Measurements from ENCODE around the gene MAX.
"Not testable (repeated sequence)": the region's sequence is repeated elsewhere in the genome, so short reads cannot be mapped to it uniquely, and the experiment has no call there.

The MAX gene

GRCh38 chr14:65104791-65105190, 2.5 kb upstream of the MAX start:
- no peak for DNase-seq (ENCODE audit: low read depth)

GRCh38 chr14:65103150-65103760, 938 bp upstream of the MAX start:
- no peak for DNase-seq (ENCODE audit: low read depth)

GRCh38 chr14:65101631-65102440, 481 bp downstream of the MAX start:
- peak; percentile 24 for DNase-seq (ENCODE audit: low read depth)

GRCh38 chr14:65100922-65101541, 1.3 kb downstream of the MAX start:
- DNase-seq (ENCODE audit: low read depth): no peak

- no peak for DNase-seq (ENCODE audit: low read depth)
Measured at GRCh38 chr14:65098586-65098985, 3.7 kb downstream of the MAX start.

- DNase-seq (ENCODE audit: low read depth): no peak
Measured at GRCh38 chr14:65096323-65097089, 5.8 kb downstream of the MAX start.

- no peak for DNase-seq (ENCODE audit: low read depth)
Measured at GRCh38 chr14:65095633-65096205, 6.6 kb downstream of the MAX start.

- DNase-seq (ENCODE audit: low read depth): no peak
Measured at GRCh38 chr14:65092349-65092748, 10.0 kb downstream of the MAX start.

GRCh38 chr14:65087835-65088234, 14.5 kb downstream of the MAX start:
- not testable (repeated sequence) for DNase-seq (ENCODE audit: low read depth)

GRCh38 chr14:65086686-65087085, 15.6 kb downstream of the MAX start:
- DNase-seq (ENCODE audit: low read depth): not testable (repeated sequence)

GRCh38 chr14:65084554-65085505, 17.5 kb downstream of the MAX start:
- no peak for DNase-seq (ENCODE audit: low read depth)

- DNase-seq (ENCODE audit: low read depth): no peak
Measured at GRCh38 chr14:65082930-65083329, 19.4 kb downstream of the MAX start.

- DNase-seq (ENCODE audit: low read depth): no peak
Measured at GRCh38 chr14:65080960-65081747, 21.2 kb downstream of the MAX start.

- DNase-seq (ENCODE audit: low read depth): no peak
Measured at GRCh38 chr14:65079768-65080167, 22.5 kb downstream of the MAX start.

- no peak for DNase-seq (ENCODE audit: low read depth)
Measured at GRCh38 chr14:65079201-65079600, 23.1 kb downstream of the MAX start.

- DNase-seq (ENCODE audit: low read depth): no peak
Measured at GRCh38 chr14:65077318-65077717, 25.0 kb downstream of the MAX start.

GRCh38 chr14:65075628-65076325, 26.5 kb downstream of the MAX start:
- no peak for DNase-seq (ENCODE audit: low read depth)

- DNase-seq (ENCODE audit: low read depth): no peak
Measured at GRCh38 chr14:65074449-65075150, 27.7 kb downstream of the MAX start.

Data from activated gamma-delta T cell treated with anti-CD3 and anti-CD28 coated beads, Interleukin-2, amount 50 U/mL, for 16 hours (primary cell).